Measurements from ENCODE around the gene PLEKHM3.

The PLEKHM3 gene

GRCh38 chr2:207852791-207853190, 172.5 kb downstream of the PLEKHM3 start:
- no peak for TF ChIP-seq CTCF (IDR thresholded peaks at IDR 0.05; ENCODE audit: low read depth, low read length, missing control alignments)
- no peak for DNase-seq (ENCODE audit: low read depth)
- H3K4me3 ChIP-seq (ENCODE audit: low read depth, low read length): no peak overlapping the region

GRCh38 chr2:207849443-207849842, 175.9 kb downstream of the PLEKHM3 start:
- H3K4me3 ChIP-seq (ENCODE audit: low read depth, low read length): no peak overlapping the region
- no peak for TF ChIP-seq CTCF (IDR thresholded peaks at IDR 0.05; ENCODE audit: low read depth, low read length, missing control alignments)
- DNase-seq (ENCODE audit: low read depth): no peak

- H3K4me3 ChIP-seq (ENCODE audit: low read depth, low read length): no peak overlapping the region
- DNase-seq (ENCODE audit: low read depth): no peak
- TF ChIP-seq CTCF (IDR thresholded peaks at IDR 0.05; ENCODE audit: low read depth, low read length, missing control alignments): no peak
Measured at GRCh38 chr2:207848545-207848928, 176.8 kb downstream of the PLEKHM3 start.

GRCh38 chr2:207847807-207848544, 177.4 kb downstream of the PLEKHM3 start:
- no peak for DNase-seq (ENCODE audit: low read depth)
- no peak for TF ChIP-seq CTCF (IDR thresholded peaks at IDR 0.05; ENCODE audit: low read depth, low read length, missing control alignments)
- H3K4me3 ChIP-seq (ENCODE audit: low read depth, low read length): no peak overlapping the region

- DNase-seq (ENCODE audit: low read depth): no peak
- H3K4me3 ChIP-seq (ENCODE audit: low read depth, low read length): no peak overlapping the region
- no peak for TF ChIP-seq CTCF (IDR thresholded peaks at IDR 0.05; ENCODE audit: low read depth, low read length, missing control alignments)
Measured at GRCh38 chr2:207847098-207847806, 178.1 kb downstream of the PLEKHM3 start.

- no peak for DNase-seq (ENCODE audit: low read depth)
- no peak for TF ChIP-seq CTCF (IDR thresholded peaks at IDR 0.05; ENCODE audit: low read depth, low read length, missing control alignments)
- H3K4me3 ChIP-seq (ENCODE audit: low read depth, low read length): no peak overlapping the region
Measured at GRCh38 chr2:207845202-207845864, 180.0 kb downstream of the PLEKHM3 start.
